IPS-18c (cell line): ENCODE data around the gene KRT72.

Source experiments
- H3K4me3 ChIP-seq: 2 replicates; pipeline ENCODE4 v1.7.0; 2013; ENCODE audit warnings: low read depth, mild to moderate bottlenecking, low read length, moderate library complexity; ENCODE audit not compliant: insufficient read depth
- H3K9me3 ChIP-seq: one replicate; pipeline ENCODE4 v1.6.1; 2013; ENCODE audit warnings: mild to moderate bottlenecking, low read length, moderate library complexity; ENCODE audit not compliant: control insufficient read depth, insufficient read depth

Gene KRT72

DNA sequence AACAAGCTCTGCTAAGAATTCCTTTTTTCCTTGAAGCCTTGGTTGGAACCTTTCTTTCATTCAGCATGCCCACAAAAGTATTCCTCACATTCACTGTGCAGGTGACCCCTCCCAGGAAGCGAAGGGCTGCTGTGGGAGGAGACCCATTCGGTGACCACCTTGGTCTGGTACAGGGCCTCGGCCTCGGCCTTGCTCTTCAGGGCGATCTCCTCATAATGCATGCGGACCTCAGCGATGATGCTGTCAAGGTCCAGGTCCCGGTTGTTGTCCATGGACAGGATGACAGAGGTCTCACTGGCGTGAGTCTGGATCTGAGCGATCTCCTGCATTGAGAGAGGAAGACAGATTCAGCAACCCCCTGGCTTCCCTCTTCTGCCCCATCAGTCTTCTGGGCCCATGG lies 30.8 kb downstream of the KRT72 start:
- H3K4me3 ChIP-seq = no peak overlapping the region
- H3K9me3 ChIP-seq = peaks cover 2% of the 10 kb centered on the region

DNA sequence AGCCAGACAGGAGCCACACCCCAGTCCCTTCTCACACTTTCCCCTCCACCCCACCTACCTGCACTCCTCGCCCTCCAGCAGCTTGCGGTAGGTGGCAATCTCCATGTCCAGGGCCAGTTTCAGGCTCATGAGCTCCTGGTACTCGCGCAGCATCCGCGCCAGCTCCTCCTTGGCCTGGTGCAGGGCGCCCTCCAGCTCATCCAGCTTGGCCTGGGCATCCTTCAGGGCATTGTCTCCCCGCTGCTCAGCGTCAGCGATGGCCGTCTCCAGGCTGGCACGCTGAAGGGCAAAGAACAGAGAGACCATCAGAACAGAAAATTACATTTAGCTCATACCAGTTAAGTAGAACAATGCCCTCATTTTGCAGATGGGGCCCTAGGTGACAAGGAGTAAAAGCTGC lies 33.2 kb downstream of the KRT72 start:
- peaks cover 2% of the 10 kb centered on the region for H3K9me3 ChIP-seq
- H3K4me3 ChIP-seq = no peak overlapping the region

DNA sequence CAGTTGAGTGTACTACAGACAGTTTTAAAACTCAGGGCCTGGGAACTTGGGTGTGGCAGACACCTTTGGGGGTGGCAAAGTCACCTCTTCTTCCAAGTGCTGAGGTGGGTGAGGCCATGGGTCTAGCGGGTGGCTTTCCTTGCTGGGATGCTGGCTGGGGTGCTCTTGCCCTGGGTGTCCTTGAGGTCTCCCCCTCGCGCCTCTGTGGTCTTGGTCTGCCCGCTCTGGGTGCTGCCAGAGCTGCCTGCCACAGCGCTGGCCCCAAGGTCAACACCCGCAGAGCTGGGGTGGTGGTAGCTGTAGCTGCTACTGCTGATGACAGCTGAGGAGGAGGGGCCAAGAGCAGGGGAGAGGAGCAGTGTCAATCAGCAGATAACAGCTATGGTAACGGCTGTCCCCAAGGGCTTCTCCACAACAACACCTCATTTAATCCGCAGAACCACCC lies 34.4 kb downstream of the KRT72 start:
- Histone ChIP-seq H3K9me3 (peaks cover 2% of the 10 kb centered on the region), H3K4me3 (no peak overlapping the region)

DNA sequence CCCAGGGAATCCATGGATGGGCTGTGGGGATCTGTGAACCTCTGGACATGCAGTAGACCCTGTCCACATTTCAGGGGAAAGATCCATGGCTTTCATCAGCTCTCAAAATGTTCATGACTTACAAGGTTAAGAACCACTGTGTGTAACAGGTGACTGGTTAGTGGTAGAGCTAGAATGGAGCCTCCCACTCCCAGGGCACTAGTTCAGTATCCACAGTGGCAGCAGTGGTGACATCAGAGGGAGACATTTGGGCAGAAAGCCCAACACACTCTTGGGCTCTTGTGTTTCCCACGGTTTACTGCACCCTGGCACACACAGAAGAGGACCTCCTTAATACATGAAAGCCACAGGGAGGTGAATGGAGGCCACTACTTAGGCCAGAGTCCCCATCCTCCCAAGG lies 36.7 kb downstream of the KRT72 start:
- Histone ChIP-seq H3K4me3 (no peak overlapping the region), H3K9me3 (no peaks in the 10 kb centered on the region)

DNA sequence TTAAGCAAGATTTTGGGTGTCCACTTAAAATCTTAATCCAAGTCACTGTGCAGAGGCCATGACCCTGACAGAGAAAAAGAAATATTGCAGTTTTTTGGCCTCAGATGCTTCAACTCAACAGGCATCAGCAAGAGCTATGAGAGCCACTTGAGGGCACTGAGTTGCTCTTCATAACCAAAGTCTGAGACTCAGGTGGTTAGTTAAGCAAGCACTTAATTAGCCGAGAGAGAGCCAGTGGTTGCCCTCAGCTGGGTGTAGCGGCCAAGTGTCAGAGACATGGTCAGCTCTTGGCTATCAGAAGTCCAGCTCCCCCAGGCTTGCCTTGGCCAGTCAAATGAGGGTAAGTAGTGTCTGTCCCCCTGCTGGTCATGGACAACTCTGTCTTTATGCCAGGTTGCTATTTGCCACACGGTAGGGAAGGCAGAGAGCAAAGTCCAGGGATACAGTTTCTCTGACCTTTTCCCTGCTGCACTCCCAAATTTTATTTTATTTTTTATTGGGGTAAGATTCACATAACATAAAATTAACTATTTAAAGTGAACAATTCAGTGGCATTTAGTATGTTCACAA lies 39.3 kb downstream of the KRT72 start:
- H3K9me3 ChIP-seq = no peaks in the 10 kb centered on the region
- no peak overlapping the region for H3K4me3 ChIP-seq

DNA sequence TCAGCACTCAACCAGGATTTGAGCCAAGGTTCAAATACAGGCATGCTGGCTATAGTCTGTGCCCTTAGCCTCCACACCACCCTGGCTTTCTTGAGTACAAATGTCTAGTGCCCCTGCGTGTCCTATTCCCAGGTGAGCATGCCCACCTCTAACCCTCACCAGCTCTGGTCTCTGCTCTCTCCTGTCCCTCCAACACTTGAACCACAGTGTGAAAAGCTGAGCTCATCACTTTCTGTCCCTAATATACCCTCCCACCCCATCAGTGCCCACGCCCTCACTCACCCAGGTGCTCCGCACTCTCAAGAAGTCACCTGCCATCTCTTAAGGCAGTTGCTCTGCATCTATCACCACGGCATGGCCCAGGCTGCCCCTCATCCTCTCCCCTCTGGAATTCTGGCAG lies 41.3 kb downstream of the KRT72 start:
- no peaks in the 10 kb centered on the region for H3K9me3 ChIP-seq
- H3K4me3 ChIP-seq = no peak overlapping the region

DNA sequence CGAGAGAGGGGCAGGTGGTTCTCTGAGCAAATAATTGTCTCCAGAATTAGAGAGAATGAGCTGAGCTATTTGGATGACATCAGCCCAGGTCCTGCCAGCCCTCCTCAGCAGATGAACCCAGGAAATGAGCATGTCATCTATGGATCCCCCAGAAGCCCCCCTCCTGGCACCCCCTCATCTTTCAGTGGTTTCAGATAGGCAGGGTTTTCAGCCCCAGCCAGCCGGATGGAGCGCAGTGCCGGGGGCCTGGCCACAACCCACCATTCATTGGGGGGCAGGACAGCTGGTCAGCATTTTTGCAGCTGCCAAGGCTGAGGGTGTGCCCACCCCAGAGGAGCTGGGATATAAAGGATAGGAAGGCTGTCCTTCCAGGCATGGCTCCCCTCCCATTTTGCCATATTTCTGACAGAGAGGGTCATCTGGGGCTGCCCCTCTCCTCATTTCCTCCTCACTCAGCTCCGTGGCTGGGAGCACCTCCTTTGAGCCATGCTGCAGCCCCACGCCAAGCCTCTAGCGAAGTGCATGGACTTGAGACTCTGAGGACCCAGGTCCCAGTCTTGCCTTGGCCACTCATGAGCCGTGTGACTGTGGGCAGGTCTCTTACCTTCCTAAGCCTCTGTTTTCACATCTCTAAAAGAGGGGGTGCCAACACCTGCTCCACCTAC lies 42.4 kb downstream of the KRT72 start:
- no peaks in the 10 kb centered on the region for H3K9me3 ChIP-seq
- H3K4me3 ChIP-seq = no peak overlapping the region

DNA sequence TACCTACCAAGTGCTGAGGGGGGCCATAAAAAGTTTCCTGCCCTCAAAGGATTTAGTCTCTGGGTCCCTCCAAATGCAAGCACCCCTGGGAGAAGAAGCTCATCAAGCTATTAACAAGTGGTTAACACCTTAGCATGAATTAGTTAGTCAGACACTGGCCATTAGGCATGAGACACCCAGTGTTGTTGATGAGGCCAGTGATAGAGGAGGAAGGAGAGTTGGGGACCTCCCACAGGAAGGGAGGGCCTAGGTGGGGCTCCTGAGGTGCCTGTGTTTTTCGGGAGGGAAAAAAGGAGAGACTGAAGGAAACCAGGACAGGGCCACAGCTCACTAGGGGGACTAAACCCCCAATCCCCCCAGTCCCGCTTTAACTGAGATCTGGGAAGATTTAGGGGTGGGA lies 43.8 kb downstream of the KRT72 start:
- H3K9me3 ChIP-seq = no peaks in the 10 kb centered on the region
- no peak overlapping the region for H3K4me3 ChIP-seq

DNA sequence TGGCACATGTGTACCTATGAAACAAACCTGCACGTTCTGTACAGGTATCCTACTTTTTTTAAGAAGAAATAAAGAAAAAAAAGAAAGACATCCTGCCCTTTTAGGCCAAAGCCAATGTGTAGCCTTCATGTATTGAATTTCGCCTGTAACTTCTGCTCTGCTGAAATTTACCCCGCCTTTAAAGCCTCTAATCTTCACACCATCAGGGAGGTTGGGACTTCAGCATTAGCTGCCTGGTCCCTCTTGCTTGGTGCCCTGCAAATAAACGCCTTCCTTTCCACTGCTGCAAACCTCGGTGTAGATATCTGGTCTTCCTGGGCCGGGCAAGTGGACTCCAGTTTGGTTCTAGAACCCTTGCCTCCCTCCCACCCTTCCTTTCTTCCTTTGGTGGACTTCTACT lies 45.7 kb downstream of the KRT72 start:
- H3K4me3 ChIP-seq = no peak overlapping the region
- no peaks in the 10 kb centered on the region for H3K9me3 ChIP-seq

DNA sequence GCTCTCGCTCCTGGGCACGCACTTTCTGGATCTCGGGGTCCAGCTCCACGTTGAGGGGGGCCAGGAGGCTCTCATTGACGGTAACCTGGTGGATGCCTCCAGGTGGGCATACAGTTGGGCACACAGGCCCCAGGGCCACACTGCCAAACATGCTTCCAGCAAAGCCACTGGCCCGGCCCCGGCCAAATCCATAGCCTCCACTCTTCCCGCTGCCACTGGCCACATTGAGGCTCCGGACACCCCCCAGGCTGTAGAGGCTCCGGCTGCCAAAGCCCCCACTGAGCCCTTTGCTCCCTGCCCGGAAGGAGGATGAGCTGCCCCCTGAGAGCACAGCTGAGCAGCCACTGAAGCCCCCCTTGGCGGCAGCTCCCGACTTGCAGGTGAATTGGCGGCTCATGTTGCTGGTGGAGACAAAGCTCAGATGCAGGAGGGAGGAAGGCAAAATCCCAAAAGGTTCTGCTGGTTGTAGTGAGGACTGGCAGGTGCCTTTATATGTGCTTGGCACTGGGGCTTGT lies 48.5 kb downstream of the KRT72 start, which contains the start of gene KRT71:
Gene KRT71 (minus strand): TSS at position 465 of the 515 bp plus-strand sequence. CDS start 68 bp downstream, at position 397.
- Histone ChIP-seq H3K4me3 (no peak within 1 kb of the TSS), H3K9me3 (no peaks in the 10 kb centered on the region)

DNA sequence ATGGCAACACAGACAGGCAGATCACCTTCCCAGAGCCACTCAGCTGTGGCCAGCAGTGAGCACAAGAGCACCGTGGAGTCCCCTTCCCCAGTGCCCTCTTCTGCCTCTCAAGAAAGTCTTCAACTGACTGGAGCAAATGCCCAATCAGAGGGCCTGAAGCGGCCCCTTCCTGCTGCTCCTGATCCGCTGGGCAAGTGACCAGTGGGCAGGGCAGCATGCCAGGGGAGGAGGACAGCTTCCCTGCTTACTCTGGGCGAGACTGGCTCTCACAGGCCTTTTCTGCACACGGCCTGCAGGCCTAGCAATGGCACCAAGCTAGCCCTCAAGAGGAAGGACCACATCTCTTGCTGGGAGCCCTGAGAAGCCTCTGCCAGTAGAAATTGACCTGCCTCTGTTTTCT lies 49.2 kb downstream of the KRT72 start:
- H3K4me3 ChIP-seq = no peak overlapping the region
- H3K9me3 ChIP-seq = no peaks in the 10 kb centered on the region

DNA sequence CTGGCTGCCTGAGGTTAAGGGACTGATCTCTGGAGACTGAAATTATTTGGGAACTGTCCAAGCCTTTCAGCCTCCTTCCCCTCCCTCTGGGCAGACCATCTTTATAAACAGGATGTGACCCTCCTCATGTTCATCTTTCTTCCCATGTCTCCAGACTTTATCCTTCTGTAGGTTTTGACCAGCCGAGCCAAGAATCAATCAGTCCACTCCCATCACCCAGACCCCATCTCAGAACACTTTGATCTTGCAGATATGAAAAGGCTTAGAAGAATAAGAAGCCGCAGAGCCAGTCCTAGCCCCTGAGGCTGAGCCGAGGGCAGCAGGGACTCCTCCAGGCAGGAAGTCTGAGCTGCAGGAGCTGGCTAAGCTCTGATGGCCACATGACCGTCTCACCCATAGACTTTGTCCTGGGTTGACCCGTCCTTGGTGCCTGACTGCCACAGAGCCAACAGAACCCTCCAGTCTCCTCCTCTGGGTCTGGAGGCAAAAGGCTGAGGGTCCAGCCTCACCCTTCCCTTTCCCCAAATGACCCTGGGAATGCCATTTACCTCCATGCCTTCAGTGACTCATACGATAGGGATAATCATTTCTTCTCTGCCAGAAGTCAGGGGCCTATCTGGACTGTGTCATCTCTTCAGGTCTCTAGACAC lies 49.9 kb downstream of the KRT72 start:
- Histone ChIP-seq H3K4me3 (no peak overlapping the region), H3K9me3 (no peaks in the 10 kb centered on the region)

DNA sequence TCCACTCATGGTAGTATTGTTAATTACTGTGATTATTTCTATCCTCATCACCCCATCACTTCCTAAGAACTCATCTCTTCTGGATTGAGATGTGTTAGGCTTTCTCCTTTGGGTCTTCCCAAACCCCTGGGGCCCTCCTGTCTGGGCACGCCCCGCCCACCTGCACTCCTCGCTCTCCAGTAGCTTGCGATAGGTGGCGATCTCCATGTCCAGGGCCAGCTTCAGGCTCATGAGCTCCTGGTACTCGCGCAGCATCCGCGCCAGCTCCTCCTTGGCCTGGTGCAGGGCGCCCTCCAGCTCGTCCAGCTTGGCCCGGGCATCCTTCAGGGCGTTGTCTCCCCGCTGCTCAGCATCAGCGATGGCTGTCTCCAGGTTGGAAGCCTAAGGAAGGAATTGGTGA lies 55.1 kb downstream of the KRT72 start:
- Histone ChIP-seq H3K9me3 (no peaks in the 10 kb centered on the region), H3K4me3 (no peak overlapping the region)

DNA sequence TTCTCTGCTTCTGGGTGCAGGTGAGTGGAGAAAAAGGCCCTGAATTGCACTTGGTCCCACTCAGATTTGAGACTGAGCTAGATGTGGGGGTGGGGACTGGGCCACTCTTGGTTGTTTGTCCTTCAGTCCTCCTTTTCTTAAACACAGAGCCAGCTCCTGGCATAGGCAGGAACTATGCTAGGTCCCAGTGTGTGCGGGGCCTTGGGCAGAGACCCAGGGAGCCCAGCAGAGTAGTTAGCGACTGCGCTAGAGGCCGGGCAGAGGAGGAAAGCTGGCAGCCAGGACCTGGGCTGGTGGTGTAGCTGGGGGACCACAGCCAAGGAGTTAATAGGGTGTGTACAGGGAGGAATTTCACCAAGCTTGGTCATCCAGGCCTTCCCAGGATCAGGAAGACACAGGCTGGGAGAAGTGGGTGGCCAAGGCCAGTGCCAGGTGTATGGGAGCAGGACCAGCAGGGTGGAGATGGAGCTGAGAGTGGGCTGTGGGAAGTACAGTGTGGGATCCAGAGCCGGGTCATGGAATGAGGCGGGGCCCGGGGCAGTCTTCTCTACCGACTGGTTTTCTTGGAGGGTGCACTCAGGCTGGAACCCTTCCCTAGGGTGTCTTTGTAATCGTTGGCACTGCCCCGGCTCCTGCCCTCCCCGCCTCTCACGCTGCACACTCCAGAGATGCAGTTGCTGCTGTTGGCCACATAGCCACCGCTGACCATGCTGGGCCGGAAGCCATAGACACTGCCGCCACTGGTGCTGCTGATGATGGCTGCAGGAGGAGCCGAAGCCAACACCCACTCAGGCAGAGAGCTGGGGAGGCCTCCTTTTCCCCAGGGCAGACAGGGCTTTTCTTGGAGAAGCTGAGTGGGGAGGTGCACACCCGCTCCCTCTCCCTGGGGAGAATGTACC lies 57.0 kb downstream of the KRT72 start:
- no peak overlapping the region for H3K4me3 ChIP-seq
- no peaks in the 10 kb centered on the region for H3K9me3 ChIP-seq

DNA sequence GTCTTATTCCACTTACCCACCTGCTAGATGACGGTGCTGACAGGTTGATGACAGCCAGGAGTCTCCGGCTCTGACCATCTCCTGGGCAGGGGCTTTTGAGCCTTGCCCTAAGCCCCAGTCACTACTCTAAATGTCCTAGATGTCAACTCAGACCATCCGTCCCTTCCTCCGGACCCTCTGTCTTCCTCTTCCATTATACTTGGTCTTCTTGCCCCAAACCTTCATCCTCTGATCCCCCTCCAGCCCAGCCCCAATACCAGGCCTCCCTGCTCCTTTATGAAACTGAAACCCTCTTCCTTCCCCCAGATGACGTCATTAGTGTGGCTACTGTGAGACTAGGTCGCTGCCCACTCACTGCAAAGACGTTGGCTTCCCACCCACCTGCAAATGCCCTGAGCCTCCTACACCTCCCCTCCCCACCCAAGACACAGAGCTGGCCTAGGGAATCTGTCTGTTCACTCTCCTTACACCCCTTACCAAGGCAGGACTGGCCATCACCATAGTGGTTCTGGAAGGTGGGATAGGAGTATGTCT lies 58.4 kb downstream of the KRT72 start:
- no peaks in the 10 kb centered on the region for H3K9me3 ChIP-seq
- no peak overlapping the region for H3K4me3 ChIP-seq

DNA sequence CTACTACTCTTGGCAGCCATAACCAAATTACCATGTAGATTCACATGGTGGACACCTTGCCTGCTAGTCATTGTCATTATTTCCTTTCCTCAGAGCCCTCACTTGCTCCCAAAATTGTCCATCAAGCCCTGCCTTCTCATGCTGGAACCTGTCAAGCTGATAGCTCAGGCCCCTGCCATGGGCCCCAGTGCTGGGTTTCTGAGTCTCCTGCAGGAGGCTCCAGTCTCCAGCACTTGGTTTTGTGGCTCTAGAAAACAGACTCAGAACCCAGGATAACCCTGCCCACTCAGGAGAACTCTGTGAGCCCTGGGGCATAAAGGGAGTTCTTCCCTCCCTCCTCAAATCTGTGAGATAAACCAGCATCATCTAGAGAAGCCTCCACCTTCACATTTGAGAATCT lies 59.1 kb downstream of the KRT72 start:
- Histone ChIP-seq H3K4me3 (no peak overlapping the region), H3K9me3 (no peaks in the 10 kb centered on the region)

DNA sequence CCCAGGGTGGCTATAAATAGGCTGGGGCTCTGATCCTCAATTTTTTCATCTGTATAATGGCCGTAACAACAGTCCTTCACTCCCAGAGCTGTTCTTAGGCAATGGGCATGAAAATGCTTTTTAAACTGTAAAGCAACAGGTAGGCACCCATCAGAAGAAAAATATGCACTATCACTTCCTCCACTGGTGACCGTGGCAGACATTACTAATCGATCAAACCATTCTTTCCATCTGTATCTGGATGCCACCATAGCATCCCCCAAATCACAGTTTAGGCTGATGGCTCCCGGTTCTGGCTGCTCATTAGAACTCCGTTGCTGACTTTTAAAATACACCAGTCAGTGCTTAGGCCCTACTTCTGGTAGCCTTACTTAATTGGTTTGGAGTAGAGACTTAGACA lies 59.6 kb downstream of the KRT72 start:
- Histone ChIP-seq H3K4me3 (no peak overlapping the region), H3K9me3 (no peaks in the 10 kb centered on the region)
